CD4-positive, alpha-beta T cell treated with Interleukin-21 for 1 hour (primary cell): ENCODE measurements around the gene CPED1.

Experiments used
- DNase-seq: peaks from one replicate; pipeline ENCODE4 v3.0.0-alpha.2; 2020

Gene CPED1

DNA sequence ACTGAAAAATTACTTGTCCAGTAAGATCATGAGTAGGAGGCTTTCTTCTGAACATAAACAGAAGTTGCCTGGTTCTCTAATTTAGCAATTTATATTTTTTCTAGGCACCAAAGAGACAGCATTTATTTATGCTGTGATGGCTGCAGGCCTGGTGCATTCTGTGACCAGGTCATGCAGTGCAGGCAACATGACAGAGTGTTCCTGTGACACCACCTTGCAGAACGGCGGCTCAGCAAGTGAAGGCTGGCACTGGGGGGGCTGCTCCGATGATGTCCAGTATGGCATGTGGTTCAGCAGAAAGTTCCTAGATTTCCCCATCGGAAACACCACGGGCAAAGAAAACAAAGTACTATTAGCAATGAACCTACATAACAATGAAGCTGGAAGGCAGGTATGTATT lies 343.1 kb downstream of the CPED1 start:
- DNase-seq: no peak

GRCh38 chr7:121334376-121334775 lies 345.9 kb downstream of the CPED1 start:
- DNase-seq: no peak

GRCh38 chr7:121334875-121335648 lies 346.6 kb downstream of the CPED1 start:
- DNase-seq: no peak

- DNase-seq: no peak
Observed at GRCh38 chr7:121336579-121336978, 348.1 kb downstream of the CPED1 start.

GRCh38 chr7:121337398-121337797 lies 348.9 kb downstream of the CPED1 start:
- DNase-seq: no peak

DNA sequence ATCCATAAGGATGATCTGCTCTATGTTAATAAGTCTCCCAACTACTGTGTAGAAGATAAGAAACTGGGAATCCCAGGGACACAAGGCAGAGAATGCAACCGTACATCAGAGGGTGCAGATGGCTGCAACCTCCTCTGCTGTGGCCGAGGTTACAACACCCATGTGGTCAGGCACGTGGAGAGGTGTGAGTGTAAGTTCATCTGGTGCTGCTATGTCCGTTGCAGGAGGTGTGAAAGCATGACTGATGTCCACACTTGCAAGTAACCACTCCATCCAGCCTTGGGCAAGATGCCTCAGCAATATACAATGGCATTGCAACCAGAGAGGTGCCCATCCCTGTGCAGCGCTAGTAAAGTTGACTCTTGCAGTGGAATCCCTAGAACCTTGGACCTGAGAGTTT lies 350.6 kb downstream of the CPED1 start:
- no peak for DNase-seq

- no peak for DNase-seq
Observed at GRCh38 chr7:121341933-121342332, 353.4 kb downstream of the CPED1 start.

DNA sequence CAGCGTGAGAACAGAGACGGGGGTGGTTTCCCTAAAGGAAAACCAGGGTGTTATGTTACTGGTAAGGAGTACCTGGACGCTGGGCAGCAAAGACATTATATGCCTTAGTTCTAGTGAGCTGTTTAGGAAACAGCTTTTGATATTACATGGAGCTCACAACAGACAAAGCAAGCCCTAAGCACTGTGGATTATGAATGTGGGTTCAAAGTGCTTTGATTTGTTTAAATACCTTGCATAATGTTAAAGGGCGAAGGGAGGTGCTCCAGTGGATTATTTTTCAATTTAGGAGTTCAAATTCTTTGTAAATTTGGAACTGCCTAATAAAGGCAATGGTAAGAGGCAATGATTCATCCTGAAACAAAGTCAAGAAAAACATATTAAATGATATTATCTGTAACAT lies 354.1 kb downstream of the CPED1 start:
- no peak for DNase-seq

DNA sequence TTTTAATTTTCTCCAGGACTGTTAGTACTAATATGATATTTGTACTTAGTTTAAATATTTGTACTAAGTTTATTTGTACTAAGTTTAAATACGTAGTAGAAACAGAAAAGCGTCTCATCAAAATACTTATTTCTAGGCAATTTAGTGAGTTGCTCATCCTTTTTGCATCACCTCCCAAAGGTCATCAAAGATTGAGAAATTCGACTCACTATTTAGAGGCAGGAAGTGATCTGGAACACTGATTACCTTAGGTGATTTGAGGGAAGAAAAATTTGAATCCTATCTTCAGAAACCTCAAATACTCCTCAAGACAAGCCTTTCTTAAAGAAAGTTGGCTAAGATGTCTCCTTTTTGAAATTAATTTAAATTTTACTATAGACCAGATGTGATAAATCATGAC lies 354.8 kb downstream of the CPED1 start:
- no peak for DNase-seq

- no peak for DNase-seq
Observed at GRCh38 chr7:121344093-121344492, 355.6 kb downstream of the CPED1 start.

- DNase-seq: no peak
Observed at GRCh38 chr7:121344497-121344896, 356.0 kb downstream of the CPED1 start.
